GM10266 (cell line): ENCODE results near the gene MMP28.
"Not testable (repeated sequence)": the region's sequence is repeated elsewhere in the genome, so short reads cannot be mapped to it uniquely, and the experiment has no call there.

Experiments used
- DNase-seq: peaks from one replicate; pipeline ENCODE4 v3.0.0; 2012; ENCODE audit errors: extremely low spot score
- TF ChIP-seq, protein P1 (sequence below): IDR thresholded peaks from 2 replicates; pipeline ENCODE4 v1.5.1; 2012; ENCODE audit warnings: mild to moderate bottlenecking, low read depth; ENCODE audit not compliant: control insufficient read depth, insufficient read depth; ENCODE audit errors: missing control alignments

MMP28 gene

DNA sequence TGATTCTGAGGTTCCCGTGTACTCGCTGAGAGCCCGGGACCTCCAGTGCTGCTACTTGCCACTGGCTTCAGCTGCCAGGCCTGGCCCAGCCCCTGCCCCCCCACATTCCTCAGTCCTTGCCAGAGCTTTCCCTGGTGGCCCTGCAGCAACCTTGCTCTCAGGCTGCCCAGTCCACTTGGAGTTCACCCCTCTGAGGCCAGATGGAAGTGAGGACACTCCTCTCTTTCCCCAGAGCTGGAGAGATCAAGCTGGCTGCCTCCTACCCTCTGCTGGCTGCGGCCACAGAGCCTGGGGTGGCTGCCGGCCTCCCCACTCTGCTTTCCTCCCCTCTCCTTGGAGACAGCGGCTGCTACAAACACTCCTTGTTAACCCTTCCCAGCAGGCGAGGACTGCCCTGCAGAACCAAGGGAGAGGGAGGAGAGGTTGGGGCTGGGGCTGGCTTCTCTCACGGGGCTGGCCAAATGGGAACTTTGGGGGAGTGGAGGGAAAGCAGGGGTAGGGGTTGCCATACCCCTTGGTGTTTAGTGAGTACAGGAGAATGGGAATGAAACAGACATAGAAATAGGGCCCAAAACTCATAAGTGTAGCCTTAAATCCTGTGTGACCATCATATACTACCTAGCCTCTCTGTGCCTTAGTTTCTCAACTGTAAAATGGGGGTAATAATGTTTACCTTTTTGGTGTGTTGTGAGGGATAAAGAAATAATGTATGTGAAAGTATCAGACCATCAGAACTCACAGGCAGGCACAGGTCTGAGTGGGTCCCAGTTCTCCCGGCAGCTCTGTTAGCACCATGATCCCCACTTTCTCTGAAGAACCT is 42.3 kb downstream of the MMP28 start, which contains the start of gene GAS2L2:
GAS2L2 (minus strand) TSS at position 295 of the 820 bp plus-strand sequence. CDS start 389 bp downstream, outside the sequence.
- TF ChIP-seq, protein P1, sequence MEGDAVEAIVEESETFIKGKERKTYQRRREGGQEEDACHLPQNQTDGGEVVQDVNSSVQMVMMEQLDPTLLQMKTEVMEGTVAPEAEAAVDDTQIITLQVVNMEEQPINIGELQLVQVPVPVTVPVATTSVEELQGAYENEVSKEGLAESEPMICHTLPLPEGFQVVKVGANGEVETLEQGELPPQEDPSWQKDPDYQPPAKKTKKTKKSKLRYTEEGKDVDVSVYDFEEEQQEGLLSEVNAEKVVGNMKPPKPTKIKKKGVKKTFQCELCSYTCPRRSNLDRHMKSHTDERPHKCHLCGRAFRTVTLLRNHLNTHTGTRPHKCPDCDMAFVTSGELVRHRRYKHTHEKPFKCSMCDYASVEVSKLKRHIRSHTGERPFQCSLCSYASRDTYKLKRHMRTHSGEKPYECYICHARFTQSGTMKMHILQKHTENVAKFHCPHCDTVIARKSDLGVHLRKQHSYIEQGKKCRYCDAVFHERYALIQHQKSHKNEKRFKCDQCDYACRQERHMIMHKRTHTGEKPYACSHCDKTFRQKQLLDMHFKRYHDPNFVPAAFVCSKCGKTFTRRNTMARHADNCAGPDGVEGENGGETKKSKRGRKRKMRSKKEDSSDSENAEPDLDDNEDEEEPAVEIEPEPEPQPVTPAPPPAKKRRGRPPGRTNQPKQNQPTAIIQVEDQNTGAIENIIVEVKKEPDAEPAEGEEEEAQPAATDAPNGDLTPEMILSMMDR: no peak
- DNase-seq: no peak

DNA sequence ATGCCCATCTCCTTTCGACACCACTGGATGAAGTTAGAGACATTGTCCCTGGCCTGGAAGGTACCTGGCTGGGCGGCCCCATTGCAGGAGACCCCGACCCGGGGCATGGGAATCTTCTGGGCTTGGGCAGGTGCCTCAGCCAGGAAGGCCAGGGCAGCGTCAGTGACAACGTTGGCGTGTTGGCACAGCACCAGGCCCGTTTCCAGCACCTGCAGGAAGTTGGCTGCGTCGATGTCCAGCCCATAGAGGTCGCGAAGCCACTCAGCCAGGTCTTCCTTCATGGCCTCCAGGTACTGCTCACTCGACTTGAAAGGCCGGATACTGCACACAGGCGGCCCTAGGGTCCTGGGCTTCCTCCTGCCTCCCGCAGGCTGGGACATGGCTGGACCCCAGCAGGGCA is 43.0 kb downstream of the MMP28 start:
- no peak for DNase-seq
- TF ChIP-seq, protein P1: no peak

DNA sequence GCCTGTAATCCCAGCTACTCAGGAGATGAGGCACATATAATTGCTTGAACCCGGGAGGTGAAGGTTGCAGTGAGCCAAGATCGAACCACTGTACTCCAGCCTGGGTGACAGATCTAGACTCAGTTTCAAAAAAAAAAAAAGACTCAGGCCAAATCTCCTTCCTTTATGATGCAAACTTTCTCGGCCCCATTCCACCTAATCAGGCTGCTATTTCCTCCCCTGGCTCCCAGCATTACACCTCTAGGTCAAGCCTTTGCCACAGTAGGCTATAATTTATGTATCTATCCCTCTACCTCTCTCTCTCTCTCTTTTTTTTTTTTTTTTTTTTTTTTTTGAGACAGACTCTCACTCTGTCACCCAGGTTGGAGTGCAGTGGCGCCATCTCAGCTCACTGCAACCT is 43.9 kb downstream of the MMP28 start:
- not testable (repeated sequence) for DNase-seq

DNA sequence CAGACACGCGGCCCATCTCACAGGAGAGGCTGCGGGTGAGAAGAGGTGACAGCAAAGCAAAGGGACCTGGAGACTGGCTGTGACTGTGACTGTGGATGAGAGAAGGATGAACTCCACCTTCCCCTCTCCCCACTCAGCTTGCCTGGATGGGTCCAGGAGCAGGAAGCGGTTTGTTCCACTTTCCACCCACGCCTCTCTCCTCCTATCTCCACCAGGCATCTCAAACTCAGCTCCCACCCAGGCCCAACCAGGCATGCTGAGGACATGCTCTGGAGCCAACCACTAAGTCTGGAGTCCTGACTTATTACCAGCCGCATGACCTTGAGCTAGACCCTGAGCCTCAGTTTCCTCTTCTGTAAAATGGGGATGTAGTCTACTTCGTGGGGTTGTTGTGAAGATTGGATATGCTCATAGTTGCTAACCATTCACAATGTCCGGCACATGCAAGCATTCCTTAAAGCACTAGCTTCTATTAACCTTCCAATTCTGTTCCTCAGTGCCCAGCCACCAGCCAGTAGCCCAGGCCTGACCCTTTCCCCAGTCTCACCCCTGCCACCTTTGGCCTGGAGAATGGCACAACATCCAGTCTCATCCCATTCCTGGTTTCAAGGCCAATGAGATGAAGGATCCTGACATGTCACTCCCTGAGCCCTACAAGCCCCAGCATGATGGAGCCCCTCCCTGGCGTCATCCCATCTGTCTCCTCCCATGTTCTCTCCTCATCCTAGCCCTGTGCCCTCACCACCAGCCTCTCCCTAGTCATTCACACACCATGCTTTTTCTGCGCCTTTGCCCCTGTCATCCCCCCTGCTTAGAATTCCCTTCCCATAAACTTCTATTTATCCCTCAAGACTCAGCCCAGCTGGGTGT is 44.7 kb downstream of the MMP28 start:
- TF ChIP-seq, protein P1: no peak
- DNase-seq: no peak

DNA sequence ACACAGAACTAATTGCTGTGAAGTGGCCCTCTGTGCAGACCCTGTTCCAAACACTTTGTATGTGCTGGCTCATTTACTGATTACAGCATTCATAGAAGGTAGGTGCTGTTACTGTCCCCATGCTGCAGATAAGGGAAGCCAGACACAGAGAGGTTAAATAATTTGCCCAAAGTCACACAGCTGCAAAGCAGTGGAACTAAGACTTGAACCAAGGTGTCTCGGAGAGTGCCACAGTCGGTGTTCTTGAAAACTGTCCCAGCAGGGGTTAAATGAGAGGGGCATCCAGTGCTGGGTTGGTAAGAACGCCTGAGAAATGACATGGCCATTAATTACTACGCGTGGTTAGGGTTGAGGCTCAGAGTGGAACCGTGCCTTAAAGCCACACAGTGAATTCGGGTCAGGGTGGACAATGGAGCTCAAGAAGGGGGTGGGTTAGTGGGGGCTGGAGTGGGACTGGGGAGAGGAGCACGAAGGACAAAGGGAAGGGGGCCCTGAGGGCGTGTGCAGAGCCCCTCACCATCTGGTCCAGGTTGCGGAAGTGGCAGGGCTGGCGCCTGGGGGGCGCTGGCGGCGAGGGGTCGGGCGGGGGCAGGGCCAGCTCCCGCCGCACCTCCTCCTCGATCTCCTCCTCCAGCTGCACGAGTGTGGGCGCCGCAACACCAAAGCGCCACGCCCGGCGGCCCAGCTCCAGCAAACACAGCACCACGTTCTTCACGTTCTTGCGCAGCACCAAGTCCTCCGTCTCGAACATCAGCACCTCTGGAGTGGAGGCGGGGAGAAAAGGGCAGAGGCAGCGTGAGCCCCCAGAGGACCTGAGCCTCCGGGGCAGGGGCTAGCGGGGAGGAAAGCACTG is 45.7 kb downstream of the MMP28 start:
- DNase-seq: no peak
- TF ChIP-seq, protein P1: no peak

DNA sequence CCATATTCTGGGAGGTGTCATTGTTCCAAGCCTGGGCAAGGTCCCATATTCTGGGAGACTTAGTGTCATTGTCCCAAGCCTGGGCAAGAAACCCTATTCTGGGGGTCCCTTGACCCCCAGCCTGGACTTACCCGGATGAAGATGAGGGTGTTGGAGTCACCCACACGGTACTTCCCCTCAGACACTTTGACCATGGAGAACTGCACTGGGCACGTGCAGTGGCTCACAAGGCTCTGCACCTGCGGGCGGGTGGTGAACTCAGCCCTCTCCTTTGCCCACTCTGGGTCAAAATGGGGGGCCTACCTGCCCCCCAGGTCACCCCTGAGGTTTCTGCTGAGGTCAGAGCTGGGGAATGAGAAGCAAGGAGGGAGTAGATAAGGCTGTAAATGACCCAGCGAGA is 46.5 kb downstream of the MMP28 start:
- no peak for DNase-seq
- TF ChIP-seq, protein P1: no peak

DNA sequence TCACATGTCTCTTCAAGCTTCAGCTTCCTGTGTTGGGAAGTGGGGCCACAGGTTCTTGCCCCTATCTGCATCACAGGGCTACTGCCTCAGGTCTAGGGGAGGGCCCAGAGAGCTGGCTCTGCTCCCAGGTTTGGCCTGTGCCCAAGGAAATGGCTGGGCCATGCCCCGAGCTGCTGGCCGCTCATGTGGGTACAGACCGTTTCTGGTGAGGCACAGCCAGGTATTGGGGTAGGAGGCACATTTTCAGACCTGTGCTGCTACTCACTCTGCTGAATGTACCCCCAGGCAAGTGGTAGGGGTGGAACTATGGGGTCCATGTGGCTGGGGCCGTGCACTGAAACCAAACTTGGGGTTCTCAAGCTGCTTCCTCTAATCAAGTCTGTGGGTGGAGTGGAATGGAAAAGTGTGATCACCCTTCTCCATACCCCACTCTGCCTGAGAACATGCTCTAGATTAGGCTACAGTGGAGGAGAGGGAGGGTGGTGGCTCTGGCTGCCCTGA is 47.0 kb downstream of the MMP28 start:
- TF ChIP-seq, protein P1: no peak
- no peak for DNase-seq
